NCI-H2029 (cell line): ENCODE data around the gene FARP1.
A peak's percentile ranks its signal among the peaks of the same experiment; 100 is the strongest.

ENCODE experiments used
- DNase-seq: peaks from one replicate; lab custom pipeline; 2025; lab: John Stamatoyannopoulos, UW

FARP1 gene

GRCh38 chr13:98203646-98204326 is 60.9 kb downstream of the FARP1 start:
- DNase-seq: no peak

- DNase-seq: no peak
Observed at GRCh38 chr13:98204546-98204945, 61.7 kb downstream of the FARP1 start.

GRCh38 chr13:98206946-98207345 is 64.1 kb downstream of the FARP1 start:
- no peak for DNase-seq

- no peak for DNase-seq
Observed at GRCh38 chr13:98207416-98207815, 64.5 kb downstream of the FARP1 start.

GRCh38 chr13:98208606-98209005 is 65.7 kb downstream of the FARP1 start:
- no peak for DNase-seq

GRCh38 chr13:98212763-98213162 is 69.9 kb downstream of the FARP1 start:
- DNase-seq: no peak

GRCh38 chr13:98213354-98213753 is 70.5 kb downstream of the FARP1 start:
- DNase-seq: no peak

GRCh38 chr13:98214008-98214643 is 71.2 kb downstream of the FARP1 start:
- no peak for DNase-seq

GRCh38 chr13:98214707-98215106 is 71.8 kb downstream of the FARP1 start:
- DNase-seq: peak; percentile 27

GRCh38 chr13:98215508-98215907 is 72.6 kb downstream of the FARP1 start:
- no peak for DNase-seq

GRCh38 chr13:98216135-98216565 is 73.3 kb downstream of the FARP1 start:
- peak; percentile 13 for DNase-seq

GRCh38 chr13:98216711-98217285 is 73.9 kb downstream of the FARP1 start:
- no peak for DNase-seq

- no peak for DNase-seq
Observed at GRCh38 chr13:98217597-98217996, 74.7 kb downstream of the FARP1 start.

- no peak for DNase-seq
Observed at GRCh38 chr13:98219685-98220084, 76.8 kb downstream of the FARP1 start.

GRCh38 chr13:98220271-98220791 is 77.4 kb downstream of the FARP1 start:
- no peak for DNase-seq

- DNase-seq: no peak
Observed at GRCh38 chr13:98221234-98221633, 78.3 kb downstream of the FARP1 start.

- peak; percentile 14 for DNase-seq
Observed at GRCh38 chr13:98222081-98222554, 79.2 kb downstream of the FARP1 start.

GRCh38 chr13:98222816-98223215 is 79.9 kb downstream of the FARP1 start:
- no peak for DNase-seq

- DNase-seq: no peak
Observed at GRCh38 chr13:98223741-98224140, 80.8 kb downstream of the FARP1 start.

GRCh38 chr13:98224557-98224956 is 81.7 kb downstream of the FARP1 start:
- no peak for DNase-seq

GRCh38 chr13:98225036-98225940 is 82.4 kb downstream of the FARP1 start:
- no peak for DNase-seq

GRCh38 chr13:98226496-98226895 is 83.6 kb downstream of the FARP1 start:
- DNase-seq: no peak
